Heart right ventricle (tissue), 16 donors: ENCODE measurements around the gene GP1BA. TPM values are rescaled to one million over a fixed set of nuclear protein-coding genes. Genes with fewer than 3 reads are reported as not detected.

Source experiments
- ATAC-seq, 8 donors: fragments of 200-7000 bp; cut with Tn5 transposase; one replicate each; pipeline ENCODE4 v1.9.1; 2020; ENCODE audit warnings: mild to moderate bottlenecking in 8 of 8, moderate library complexity in 8 of 8, moderate number of reproducible peaks in 1 of 8
- DNase-seq, 2 donors: peaks; one replicate each; pipeline ENCODE4 v3.0.0-alpha.2; 2020
- H3K27ac ChIP-seq, 10 donors: fragments of 200-600 bp; sonication (generic) in 2 of 10; one replicate each; pipeline versions ENCODE4 v1.5.0 to v1.8.0; 2020 to 2022; ENCODE audit warnings: mild to moderate bottlenecking in 3 of 10
- H3K27me3 ChIP-seq, 7 donors: fragments of 200-600 bp; one replicate each; pipeline ENCODE4 v1.8.0; 2021 to 2022; ENCODE audit warnings: mild to moderate bottlenecking in 2 of 7
- H3K36me3 ChIP-seq, 9 donors: fragments of 200-600 bp; sonication (generic) in 1 of 9; one replicate each; pipeline versions ENCODE4 v1.5.0 to v1.8.0; 2020 to 2022; ENCODE audit warnings: mild to moderate bottlenecking in 2 of 9
- H3K4me1 ChIP-seq, 9 donors: fragments of 200-600 bp; sonication (generic) in 1 of 9; one replicate each; pipeline versions ENCODE4 v1.5.0 to v1.8.0; 2020 to 2022; ENCODE audit warnings: mild to moderate bottlenecking in 4 of 9
- H3K4me3 ChIP-seq, 10 donors: fragments of 200-600 bp; sonication (generic) in 2 of 10; one replicate each; pipeline versions ENCODE4 v1.5.0 to v1.8.0; 2020 to 2022; ENCODE audit warnings: mild to moderate bottlenecking in 7 of 10, moderate library complexity in 2 of 10
- H3K9me3 ChIP-seq, 11 donors: fragments of 200-600 bp in 10 of 11; sonication (generic) in 2 of 11; one replicate each; pipeline versions ENCODE4 v1.5.0 to v1.8.0; 2013 to 2022; ENCODE audit warnings: mild to moderate bottlenecking in 2 of 11, control low read depth in 1 of 11, moderate library complexity in 1 of 11
- WGBS, 2 donors: extraction: QIAGEN DNeasy Blood & Tissue Kit; methylation state at CpG; one replicate each; pipeline ENCODE4 v1.1.7; 2013; ENCODE audit warnings: inconsistent platforms in 1 of 2; 5-methylcytosine and 5-hydroxymethylcytosine counted together
- intact Hi-C, 10 donors: fragments of 100-400 bp; cut with DNase I; formaldehyde crosslinking; loops; one replicate each; pipeline versions ENCODE4 v1.11.1 to v1.14.2; 2022
- polyA plus RNA-seq, 2 donors: library from polyadenylated mRNA; stranded (reverse); fragments of 200-250 nt; gene quantifications; one replicate each; pipeline ENCODE4 v1.2.3, GENCODE V29; 2013
- total RNA-seq, 10 donors: library from RNA; stranded (reverse); fragmentation: NEBNext Ultra II Directional in 3 of 10; extraction: Animal tissue kit (Norgen Biotek cat#: 25700) in 3 of 10; gene quantifications; one replicate each; pipeline versions ENCODE4 v1.2.1 to v1.2.4, GENCODE V29; 2021 to 2023
- TF ChIP-seq, protein P1 (sequence below), 9 donors: fragments of 200-600 bp; sonication (generic) in 2 of 9; IDR thresholded peaks; one replicate each; pipeline versions ENCODE4 v1.5.0 to v1.8.0; 2021 to 2022; ENCODE audit warnings: antibody characterized with exemption in 9 of 9, mild to moderate bottlenecking in 5 of 9, moderate library complexity in 1 of 9
- donor health status: Arrhythmogenic right ventricular cardiomyopathy.
- donor health status: ischemic (EF 13 %, LVEDD 7.1; RV severe dilation, severe dysfunction).
- donor health status: healthy with polysubstance abuse.
- donor health status: DM: no; HTN: yes; CAD: no.
- donor health status: DM: no; HTN: no; CAD: no.
- donor health status: ischemic (EF 25% LVEDD 6.9; RV normal size, moderate dysfunction).
- donor health status: ischemic (EF 25% LVEDD 5.7; RV mildly dilated, moderate dysfunction).
- donor health status: healthy.
- donor health status: DM: yes; HTN: yes; CAD: no.
- donor health status: Ischemic cardiomyopathy.
- donor health status: ischemic (EF 35%, LVEDD 5.7; RV mildly dilated, moderate dysfunction).
- donor health status: nonischemic (EF 11% LVEDD 7.7; RV severe dilation, severe dysfunction).
- donor health status: DM: yes; HTN: yes; CAD: no.
- donor health status: PGD.
- donor health status: ischemic (EF 29% LVEDD 5.4; RV normal size, mild dysfunction).
- donor health status: nonischemic (EF 23%, LVEDD 6.1; RV moderate dilation, normal function).

The GP1BA gene
- total and polyA plus RNA-seq, 12 donors: 0.04 to 0.53 (median 0.26) TPM; not detected in 5

DNA sequence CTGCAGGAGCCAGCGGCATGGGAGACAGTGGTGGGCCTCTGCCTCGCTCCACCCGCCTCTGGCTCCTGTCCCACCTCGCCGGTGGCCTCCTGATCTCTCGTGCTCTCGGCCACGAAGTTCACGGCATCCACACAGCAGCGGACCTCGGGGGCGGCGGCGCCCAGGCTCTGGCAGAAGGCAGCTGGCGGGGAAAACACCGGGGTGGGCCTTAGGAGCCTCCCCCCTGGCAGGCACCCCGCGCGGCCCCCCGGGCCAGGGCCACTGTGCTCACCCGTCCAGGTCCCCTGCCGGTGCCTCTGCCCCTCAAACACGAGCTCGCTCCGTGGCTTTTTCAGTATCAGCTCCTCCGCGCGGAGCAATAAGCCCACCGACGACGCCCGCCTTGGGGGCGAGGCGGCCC lies 33.1 kb upstream of the GP1BA start:
- DNase-seq (no peak), ATAC-seq (peak in 2 of 8 donors; percentile 0 to 3)
- Histone ChIP-seq H3K4me3 (peak overlapping the region; percentile 20 to 63 (median 55)), H3K36me3 (peaks cover under 1 to 37% (median 27%) of the 10 kb centered on the region in 9 donors), H3K9me3 (no peaks in the 10 kb centered on the region), H3K27ac (peak overlapping the region in 4 of 10 donors; percentile 3 to 75 (median 57)), H3K27me3 (peaks cover 0 to 36% (median 21%) of the 10 kb centered on the region in 7 donors), H3K4me1 (peaks cover 0 to 47% (median 32%) of the 10 kb centered on the region in 9 donors)
- intact Hi-C loops: loop anchor here in 1 of 10 donors (10.0 kb wide), 1 partner anchor 194 kb away; the partner anchor contains the start of gene PELP1
- WGBS, 2 donors: 15 to 21% methylated on average over 32 to 34 of the region's 34 CpGs
- TF ChIP-seq, protein P1, sequence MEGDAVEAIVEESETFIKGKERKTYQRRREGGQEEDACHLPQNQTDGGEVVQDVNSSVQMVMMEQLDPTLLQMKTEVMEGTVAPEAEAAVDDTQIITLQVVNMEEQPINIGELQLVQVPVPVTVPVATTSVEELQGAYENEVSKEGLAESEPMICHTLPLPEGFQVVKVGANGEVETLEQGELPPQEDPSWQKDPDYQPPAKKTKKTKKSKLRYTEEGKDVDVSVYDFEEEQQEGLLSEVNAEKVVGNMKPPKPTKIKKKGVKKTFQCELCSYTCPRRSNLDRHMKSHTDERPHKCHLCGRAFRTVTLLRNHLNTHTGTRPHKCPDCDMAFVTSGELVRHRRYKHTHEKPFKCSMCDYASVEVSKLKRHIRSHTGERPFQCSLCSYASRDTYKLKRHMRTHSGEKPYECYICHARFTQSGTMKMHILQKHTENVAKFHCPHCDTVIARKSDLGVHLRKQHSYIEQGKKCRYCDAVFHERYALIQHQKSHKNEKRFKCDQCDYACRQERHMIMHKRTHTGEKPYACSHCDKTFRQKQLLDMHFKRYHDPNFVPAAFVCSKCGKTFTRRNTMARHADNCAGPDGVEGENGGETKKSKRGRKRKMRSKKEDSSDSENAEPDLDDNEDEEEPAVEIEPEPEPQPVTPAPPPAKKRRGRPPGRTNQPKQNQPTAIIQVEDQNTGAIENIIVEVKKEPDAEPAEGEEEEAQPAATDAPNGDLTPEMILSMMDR (IDR thresholded peaks at IDR 0.05): no peak

DNA sequence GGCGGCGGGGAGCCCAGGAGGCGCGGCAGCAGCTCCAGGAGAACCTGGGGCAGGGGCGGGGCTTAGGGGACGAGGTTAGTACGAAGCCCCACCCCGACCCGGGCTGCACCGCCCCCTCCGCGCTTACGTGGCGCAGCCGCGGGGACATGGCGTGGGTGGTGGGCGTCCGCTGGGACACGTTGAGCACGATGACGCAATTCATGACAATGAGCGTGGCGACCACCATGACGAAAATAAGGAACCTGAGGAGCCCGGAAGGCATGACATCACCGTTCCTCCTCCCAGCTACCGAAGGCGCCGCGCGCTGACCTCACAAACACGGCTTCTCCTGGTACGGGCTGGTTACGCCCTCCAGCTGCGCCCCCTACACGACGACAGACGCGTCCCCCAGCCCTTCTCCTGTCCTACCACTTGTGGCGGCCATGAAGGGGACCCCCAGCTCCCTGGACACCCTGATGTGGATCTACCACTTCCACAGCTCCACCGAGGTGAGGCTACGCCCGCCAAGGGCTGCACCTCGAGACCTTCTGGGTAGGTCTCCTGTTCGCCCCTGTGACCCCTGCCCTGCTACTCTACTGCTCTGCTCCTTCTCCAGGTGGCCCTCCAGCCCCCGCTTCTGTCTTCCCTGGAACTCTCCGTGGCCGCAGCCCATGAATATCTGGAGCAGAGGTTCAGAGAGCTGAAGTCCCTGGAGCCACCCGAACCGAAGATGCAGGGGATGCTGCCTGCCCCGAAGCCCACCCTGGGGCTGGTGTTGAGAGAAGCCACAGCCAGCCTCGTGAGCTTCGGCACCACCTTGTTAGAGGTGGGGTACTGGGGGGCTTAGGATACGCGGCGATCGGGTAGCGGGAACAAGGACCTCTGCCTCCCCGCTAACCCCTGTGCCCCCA lies 32.5 kb upstream of the GP1BA start, which contains the start of gene C17orf107:
Gene C17orf107, plus strand, starts transcription at position 196 of the 890 bp plus-strand sequence. Its CDS starts 227 bp downstream, at position 423.
- H3K9me3 ChIP-seq: no peaks in the 10 kb centered on the region
- peak; percentile 78 to 83 for DNase-seq
- TF ChIP-seq, protein P1 (IDR thresholded peaks at IDR 0.05): peak in 1 of 9 donors; percentile 15
- intact Hi-C loops: loop anchor here in 3 of 10 donors (5.0 to 10.0 kb wide), 3 partner anchors 112 to 195 kb away; partner anchors contain the start of genes ARRB2 (in 1 of the 3), GLTPD2 (in 1 of the 3), PELP1 (in 1 of the 3) and VMO1 (in 1 of the 3)
- H3K4me1 ChIP-seq: peaks cover 0 to 47% (median 32%) of the 10 kb centered on the region in 9 donors
- H3K4me3 ChIP-seq: peak within 1 kb of the TSS; percentile 20 to 63 (median 55)
- peaks cover 0 to 36% (median 21%) of the 10 kb centered on the region in 7 donors for H3K27me3 ChIP-seq
- ATAC-seq: peak; percentile 54 to 79 (median 72)
- H3K27ac ChIP-seq: peak within 1 kb of the TSS in 6 of 10 donors; percentile 6 to 75 (median 50)
- 10 to 11% methylated on average over 59 to 60 of the region's 60 CpGs for WGBS, 2 donors
- H3K36me3 ChIP-seq: peaks cover 0 to 30% (median 20%) of the 10 kb centered on the region in 9 donors

DNA sequence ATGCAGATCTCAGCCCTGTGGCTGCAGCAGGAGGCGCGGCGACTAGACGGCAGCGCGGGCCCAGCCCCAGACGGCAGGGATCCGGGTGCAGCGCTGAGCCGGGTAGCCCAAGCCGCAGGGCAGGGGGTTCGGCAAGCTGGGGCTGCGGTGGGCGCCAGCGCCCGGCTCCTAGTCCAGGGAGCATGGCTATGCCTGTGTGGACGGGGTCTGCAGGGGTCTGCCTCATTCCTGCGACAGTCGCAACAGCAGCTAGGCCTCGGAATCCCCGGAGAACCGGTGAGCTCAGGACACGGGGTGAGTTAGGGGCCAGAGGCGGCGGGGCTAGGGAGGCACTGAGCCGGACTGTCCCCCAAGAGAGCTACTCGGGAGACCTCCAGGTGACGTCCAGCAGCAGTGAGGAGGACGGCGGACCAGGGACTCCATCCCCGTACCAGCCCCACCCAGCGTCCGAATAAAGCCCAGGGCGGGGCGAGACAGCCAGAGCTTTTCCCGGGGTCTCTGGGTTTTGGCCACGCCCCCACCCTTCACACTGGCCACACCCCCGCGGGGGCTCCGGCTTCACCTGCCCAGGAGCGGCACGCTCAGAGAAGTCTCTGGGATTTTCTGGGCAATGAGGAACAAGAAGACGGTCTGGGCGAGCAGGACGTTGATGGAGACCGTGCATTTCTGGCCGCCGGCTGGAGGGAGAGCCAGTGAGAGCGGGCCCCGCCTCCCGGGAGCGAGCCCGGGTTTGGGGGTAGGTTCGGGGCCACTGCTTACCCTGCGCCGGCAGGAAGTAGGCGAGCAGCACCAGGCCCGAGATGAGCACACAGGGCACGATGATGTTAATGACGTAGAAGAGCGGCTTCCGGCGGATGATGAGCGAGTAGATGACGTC lies 31.6 kb upstream of the GP1BA start:
- Histone ChIP-seq H3K9me3 (no peaks in the 10 kb centered on the region), H3K27ac (peak overlapping the region in 7 of 10 donors; percentile 33 to 75 (median 53)), H3K4me3 (peak overlapping the region in 8 of 10 donors; percentile 46 to 63 (median 58)), H3K27me3 (peaks cover 0 to 36% (median 21%) of the 10 kb centered on the region in 7 donors), H3K36me3 (peaks cover 0 to 21% (median 12%) of the 10 kb centered on the region in 9 donors), H3K4me1 (peaks cover 0 to 47% (median 32%) of the 10 kb centered on the region in 9 donors)
- intact Hi-C loops: loop anchor here in 2 of 10 donors (5.0 kb wide), 2 partner anchors 113 to 188 kb away; partner anchors contain the start of genes ARRB2 (in 1 of the 2), GLTPD2 (in 1 of the 2) and VMO1 (in 1 of the 2)
- WGBS, 2 donors: 19 to 28% methylated on average over 65 of the region's 65 CpGs
- ATAC-seq: peak in 3 of 8 donors; percentile 9 to 29 (median 12)
- no peak for DNase-seq
- TF ChIP-seq, protein P1 (IDR thresholded peaks at IDR 0.05): peak in 1 of 9 donors; percentile 8
